Osteocyte (in vitro differentiated cells): Measurements from ENCODE around the gene ADAR. TPM values are rescaled to one million over a fixed set of nuclear protein-coding genes. Genes with fewer than 3 reads are reported as not detected.
A peak's percentile ranks its signal among the peaks of the same experiment; 100 is the strongest.

Source experiments
- DNase-seq: peaks from one replicate; pipeline ENCODE4 v3.0.0; 2021; ENCODE audit warnings: mixed read lengths; ENCODE audit not compliant: unreplicated experiment; ENCODE audit errors: extremely low spot score
- H3K27ac Mint-ChIP-seq: one replicate; pipeline ENCODE4 v1.8.0; 2021; ENCODE audit warnings: mild to moderate bottlenecking, mixed read lengths; ENCODE audit not compliant: unreplicated experiment
- H3K27me3 Mint-ChIP-seq: one replicate; pipeline ENCODE4 v1.8.0; 2021; ENCODE audit warnings: mixed read lengths; ENCODE audit not compliant: unreplicated experiment
- H3K36me3 Mint-ChIP-seq: one replicate; pipeline ENCODE4 v1.8.0; 2021; ENCODE audit warnings: mixed read lengths; ENCODE audit not compliant: unreplicated experiment
- H3K4me1 Mint-ChIP-seq: one replicate; pipeline ENCODE4 v1.8.0; 2021; ENCODE audit warnings: mixed read lengths; ENCODE audit not compliant: unreplicated experiment
- H3K4me3 Mint-ChIP-seq: one replicate; pipeline ENCODE4 v1.8.0; 2021; ENCODE audit warnings: mild to moderate bottlenecking, moderate library complexity, mixed read lengths; ENCODE audit not compliant: unreplicated experiment
- H3K9me3 Mint-ChIP-seq: one replicate; pipeline ENCODE4 v1.8.0; 2021; ENCODE audit warnings: mixed read lengths; ENCODE audit not compliant: unreplicated experiment
- total RNA-seq: library from RNA; stranded (reverse); gene quantifications from 2 replicates; pipeline ENCODE4 v1.2.1, GENCODE V29; 2021
- TF ChIP-seq, protein P1 (sequence below): fragments of 200-600 bp; sonication (generic); IDR thresholded peaks from 2 replicates; pipeline ENCODE4 v1.5.0; 2021; ENCODE audit warnings: antibody characterized with exemption, mild to moderate bottlenecking, moderate library complexity

The ADAR gene
- total RNA-seq, 1 donor from 2014 or later = 188 TPM

DNA sequence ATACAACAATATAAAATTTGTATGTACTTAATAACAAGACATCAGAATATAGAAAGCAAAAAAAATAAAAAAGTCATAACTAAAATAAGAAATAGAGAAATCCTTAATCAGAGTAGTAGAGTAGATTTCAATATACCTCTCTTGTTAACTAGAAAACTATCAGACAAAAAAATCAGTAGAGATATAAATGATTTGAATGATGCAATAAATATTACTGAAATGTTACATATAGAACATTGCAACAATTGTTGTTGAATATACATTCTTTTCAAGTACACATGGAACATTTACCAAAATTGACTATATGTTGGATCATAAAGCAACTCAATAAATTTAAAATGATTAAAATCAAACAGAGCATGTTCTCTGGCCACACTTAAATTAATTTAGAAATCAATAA, 31.9 kb upstream of the ADAR start:
- Mint-ChIP-seq H3K27me3 (peaks cover 48% of the 10 kb centered on the region), H3K9me3 (peaks cover 15% of the 10 kb centered on the region), H3K4me3 (no peak overlapping the region), H3K27ac (no peak overlapping the region), H3K36me3 (peaks cover 3% of the 10 kb centered on the region), H3K4me1 (no peaks in the 10 kb centered on the region)
- DNase-seq = no peak
- TF ChIP-seq, protein P1, sequence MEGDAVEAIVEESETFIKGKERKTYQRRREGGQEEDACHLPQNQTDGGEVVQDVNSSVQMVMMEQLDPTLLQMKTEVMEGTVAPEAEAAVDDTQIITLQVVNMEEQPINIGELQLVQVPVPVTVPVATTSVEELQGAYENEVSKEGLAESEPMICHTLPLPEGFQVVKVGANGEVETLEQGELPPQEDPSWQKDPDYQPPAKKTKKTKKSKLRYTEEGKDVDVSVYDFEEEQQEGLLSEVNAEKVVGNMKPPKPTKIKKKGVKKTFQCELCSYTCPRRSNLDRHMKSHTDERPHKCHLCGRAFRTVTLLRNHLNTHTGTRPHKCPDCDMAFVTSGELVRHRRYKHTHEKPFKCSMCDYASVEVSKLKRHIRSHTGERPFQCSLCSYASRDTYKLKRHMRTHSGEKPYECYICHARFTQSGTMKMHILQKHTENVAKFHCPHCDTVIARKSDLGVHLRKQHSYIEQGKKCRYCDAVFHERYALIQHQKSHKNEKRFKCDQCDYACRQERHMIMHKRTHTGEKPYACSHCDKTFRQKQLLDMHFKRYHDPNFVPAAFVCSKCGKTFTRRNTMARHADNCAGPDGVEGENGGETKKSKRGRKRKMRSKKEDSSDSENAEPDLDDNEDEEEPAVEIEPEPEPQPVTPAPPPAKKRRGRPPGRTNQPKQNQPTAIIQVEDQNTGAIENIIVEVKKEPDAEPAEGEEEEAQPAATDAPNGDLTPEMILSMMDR = no peak

DNA sequence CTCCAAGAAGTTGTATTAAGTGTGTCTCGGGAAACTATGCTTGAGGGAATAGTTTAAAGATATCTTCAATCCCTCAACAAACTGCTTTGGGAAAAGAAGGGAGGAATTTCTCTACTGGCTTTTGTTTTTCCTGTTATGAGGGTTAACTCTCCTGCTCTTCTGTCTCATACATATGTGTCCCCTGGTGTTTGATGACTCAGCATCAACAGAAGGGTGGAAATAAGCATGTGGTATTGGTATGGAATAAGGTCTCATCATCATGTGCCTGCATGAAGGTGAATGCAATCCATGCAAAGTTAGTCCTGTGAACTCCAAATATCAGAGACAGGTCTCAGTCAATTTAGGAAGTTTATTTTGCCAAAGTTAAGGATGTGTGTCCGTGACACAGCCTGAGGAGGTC, 27.2 kb upstream of the ADAR start:
- Mint-ChIP-seq H3K27ac (no peak overlapping the region), H3K4me3 (no peak overlapping the region), H3K4me1 (no peaks in the 10 kb centered on the region), H3K36me3 (peaks cover 3% of the 10 kb centered on the region), H3K9me3 (peaks cover 13% of the 10 kb centered on the region), H3K27me3 (peaks cover 58% of the 10 kb centered on the region)
- DNase-seq = no peak
- TF ChIP-seq, protein P1 = no peak

DNA sequence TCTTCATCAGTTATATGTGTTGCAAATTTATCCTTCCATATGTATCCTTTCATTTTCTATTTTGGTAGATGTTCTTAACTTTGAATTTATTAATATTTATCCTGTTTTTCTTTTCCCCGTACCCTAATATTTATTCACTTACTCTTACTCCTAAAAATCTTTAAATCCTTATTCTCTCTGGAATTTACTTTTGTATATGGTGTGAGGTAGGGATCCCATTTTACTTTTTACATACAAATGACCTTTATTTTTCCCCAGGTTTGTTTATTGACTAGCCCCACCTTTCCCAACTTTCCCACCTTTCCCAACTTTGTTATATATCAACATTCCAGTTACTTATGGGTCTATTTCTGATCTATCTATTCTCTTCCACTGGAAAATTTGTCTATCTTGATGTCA, 21.7 kb upstream of the ADAR start:
- peaks cover 33% of the 10 kb centered on the region for H3K27me3 Mint-ChIP-seq
- H3K9me3 Mint-ChIP-seq = peaks cover 15% of the 10 kb centered on the region
- DNase-seq = no peak
- H3K4me1 Mint-ChIP-seq = peaks cover 23% of the 10 kb centered on the region
- H3K27ac Mint-ChIP-seq = no peak overlapping the region
- no peak overlapping the region for H3K4me3 Mint-ChIP-seq
- TF ChIP-seq, protein P1 = no peak
- peaks cover 2% of the 10 kb centered on the region for H3K36me3 Mint-ChIP-seq

DNA sequence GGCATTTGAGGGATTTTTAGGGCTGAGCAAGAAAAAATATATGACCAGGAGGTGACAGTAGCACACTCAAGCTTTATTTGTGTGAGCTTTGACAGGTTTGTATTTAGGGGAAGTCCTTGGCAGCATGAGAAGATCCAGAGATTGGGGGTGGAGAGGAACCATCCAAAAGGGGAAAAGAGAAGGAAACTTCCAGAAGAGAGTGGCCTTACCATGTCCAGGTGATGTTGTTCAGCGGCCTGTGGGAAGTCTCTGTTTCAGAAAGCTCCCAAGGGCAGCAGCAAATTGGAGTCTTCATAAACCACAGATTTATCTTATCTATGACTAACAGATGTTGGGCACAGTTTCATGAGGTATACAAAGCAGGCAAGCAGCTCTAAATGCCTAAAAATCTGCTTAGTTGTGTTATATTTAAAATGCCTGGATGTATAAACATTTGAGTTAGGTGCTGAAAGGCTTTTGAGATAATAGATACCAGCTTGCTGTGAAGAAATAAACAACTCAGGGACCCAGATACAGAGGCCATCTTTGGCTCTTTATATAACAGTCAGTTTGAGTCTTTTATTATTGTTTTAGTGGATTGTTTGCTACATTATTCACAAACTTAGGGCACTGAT, 21.2 kb upstream of the ADAR start:
- Mint-ChIP-seq H3K4me1 (peaks cover 28% of the 10 kb centered on the region), H3K27ac (peak overlapping the region; percentile 99), H3K9me3 (peaks cover 15% of the 10 kb centered on the region), H3K4me3 (peak overlapping the region; percentile 3), H3K27me3 (peaks cover 29% of the 10 kb centered on the region), H3K36me3 (peaks cover 2% of the 10 kb centered on the region)
- no peak for DNase-seq
- TF ChIP-seq, protein P1 = no peak

DNA sequence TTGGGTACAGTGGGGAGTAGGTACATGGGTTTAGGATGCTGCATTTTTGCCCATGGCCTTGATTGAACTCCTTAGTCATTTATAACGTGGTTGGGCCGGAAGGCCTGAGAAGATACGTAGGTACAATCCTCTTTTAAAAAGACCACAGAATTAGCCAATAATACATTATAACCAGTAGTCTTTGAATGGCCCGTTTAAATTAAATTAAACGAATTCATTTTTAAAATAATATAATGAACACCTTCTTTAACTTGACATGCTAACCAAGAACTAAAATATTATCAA, 20.1 kb upstream of the ADAR start:
- no peak for DNase-seq
- H3K4me1 Mint-ChIP-seq = peaks cover 32% of the 10 kb centered on the region
- H3K4me3 Mint-ChIP-seq = peak overlapping the region; percentile 98

More for the DNA sequence above, 20.1 kb upstream of the ADAR start:
- H3K9me3 Mint-ChIP-seq = peaks cover 15% of the 10 kb centered on the region
- TF ChIP-seq, protein P1 = no peak
- peak overlapping the region; percentile 99 for H3K27ac Mint-ChIP-seq
- peaks cover 24% of the 10 kb centered on the region for H3K27me3 Mint-ChIP-seq
- H3K36me3 Mint-ChIP-seq = peaks cover 2% of the 10 kb centered on the region
